ENCODE results near the gene DGKD.
A peak's percentile ranks its signal among the peaks of the same experiment; 100 is the strongest.

DGKD gene

GRCh38 chr2:233448575-233448974 lies 94.3 kb downstream of the DGKD start:
- peak; percentile 64 for DNase-seq

DNA sequence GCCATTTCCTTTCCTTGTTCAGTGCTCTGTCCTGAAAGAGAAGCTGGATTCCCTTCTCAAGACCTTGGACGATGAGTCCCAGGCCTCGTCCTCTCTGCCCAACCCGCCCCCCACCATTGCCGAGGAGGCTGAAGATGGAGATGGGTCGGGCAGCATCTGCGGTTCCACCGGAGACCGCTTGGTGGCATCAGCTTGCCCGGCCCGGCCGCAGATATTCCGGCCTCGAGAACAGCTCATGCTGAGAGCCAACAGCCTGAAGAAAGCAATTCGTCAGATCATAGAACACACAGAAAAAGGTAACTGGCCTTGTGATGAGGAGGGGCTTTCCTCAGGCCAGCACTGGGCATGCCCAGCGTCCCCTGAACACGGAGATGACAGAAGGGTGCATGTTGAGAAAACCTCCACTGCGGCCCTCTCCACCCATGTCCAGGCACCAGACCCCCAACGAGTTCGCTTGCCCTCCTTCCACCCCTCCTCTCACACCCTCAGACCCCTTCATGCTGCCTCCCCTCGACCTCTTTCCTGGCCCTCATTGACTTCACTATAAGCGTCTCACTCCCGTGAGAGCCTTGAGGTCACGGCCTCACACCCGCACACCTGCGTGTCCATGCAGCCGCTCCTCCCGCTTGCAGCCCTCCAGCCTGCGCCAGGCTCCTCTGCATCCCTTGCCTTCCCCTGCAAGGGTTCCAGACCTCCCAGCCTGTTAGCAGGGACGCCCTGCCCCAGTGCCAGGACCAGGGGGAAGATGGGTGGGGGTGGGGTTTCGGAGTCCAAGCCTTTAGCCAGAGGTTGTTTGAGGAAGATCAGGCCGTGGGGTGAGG lies 95.0 kb downstream of the DGKD start:
- DNase-seq = peak; percentile 43

DNA sequence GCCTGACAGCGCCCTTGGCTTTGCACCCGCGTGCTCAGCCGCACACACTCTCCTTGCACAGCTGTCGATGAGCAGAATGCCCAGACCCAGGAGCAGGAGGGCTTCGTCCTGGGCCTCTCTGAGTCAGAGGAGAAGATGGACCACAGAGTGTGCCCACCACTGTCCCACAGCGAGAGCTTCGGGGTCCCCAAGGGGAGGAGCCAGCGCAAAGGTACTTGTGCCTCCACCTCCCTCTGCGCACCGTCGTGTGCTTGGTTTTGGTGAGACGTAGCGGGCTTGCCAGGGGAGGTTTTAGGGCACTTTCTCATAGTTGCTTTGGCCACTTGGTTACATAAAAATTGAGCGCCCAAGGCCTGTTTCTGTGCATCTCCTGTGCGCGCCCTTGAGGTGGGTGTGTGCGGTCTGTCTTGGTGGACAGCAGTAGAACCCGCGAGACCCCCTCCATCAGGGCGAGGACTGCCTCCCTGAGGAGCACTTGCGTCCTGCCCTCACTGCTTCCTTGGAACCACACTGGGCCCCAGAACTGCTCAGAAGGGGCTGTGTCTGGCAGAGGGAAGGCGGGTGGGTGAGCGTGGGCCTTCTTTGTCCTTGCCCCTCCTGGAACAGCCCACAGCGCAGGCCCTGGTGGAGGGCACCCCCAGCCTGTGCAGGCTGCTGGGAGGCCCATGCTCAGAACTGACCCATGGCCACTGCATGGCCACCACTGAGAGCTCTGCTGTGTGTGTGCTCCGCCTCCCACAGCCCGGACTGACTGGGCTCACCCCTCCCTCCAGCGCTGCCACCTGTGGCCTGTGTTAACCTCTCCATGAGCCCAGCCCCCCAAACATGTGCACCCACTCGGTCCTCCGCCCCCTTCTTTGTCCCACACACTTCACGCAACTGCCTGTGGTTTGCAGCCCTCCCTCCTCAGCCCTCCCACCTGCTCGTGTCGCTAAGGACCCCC lies 95.9 kb downstream of the DGKD start:
- DNase-seq = no peak

GRCh38 chr2:233450864-233451575 lies 96.7 kb downstream of the DGKD start:
- no peak for DNase-seq

DNA sequence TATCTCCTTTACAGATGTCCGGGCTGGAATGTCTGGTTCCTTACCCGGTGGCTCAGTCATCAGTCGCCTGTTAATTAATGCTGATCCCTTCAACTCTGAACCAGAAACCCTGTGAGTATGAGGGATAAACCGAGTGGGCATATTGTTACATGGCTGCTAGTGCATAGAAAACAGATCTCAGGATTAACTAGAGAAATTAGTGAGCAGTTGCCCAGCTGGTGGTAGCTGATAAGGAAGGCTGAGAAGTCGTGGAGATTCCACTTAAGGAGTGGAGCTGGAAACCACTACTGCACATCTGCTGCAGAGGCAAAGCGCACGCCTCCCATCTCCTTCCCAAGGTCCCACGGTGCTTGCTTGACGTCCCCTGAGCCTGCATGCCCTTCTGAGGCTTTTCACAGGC lies 97.7 kb downstream of the DGKD start:
- DNase-seq = peak; percentile 41

- no peak for DNase-seq
Observed at GRCh38 chr2:233453111-233453915, 99.0 kb downstream of the DGKD start.

- DNase-seq = no peak
Observed at GRCh38 chr2:233453916-233454315, 99.6 kb downstream of the DGKD start.

GRCh38 chr2:233455006-233455405 lies 100.7 kb downstream of the DGKD start:
- DNase-seq = no peak

- DNase-seq = no peak
Observed at GRCh38 chr2:233455491-233455890, 101.2 kb downstream of the DGKD start.

DNA sequence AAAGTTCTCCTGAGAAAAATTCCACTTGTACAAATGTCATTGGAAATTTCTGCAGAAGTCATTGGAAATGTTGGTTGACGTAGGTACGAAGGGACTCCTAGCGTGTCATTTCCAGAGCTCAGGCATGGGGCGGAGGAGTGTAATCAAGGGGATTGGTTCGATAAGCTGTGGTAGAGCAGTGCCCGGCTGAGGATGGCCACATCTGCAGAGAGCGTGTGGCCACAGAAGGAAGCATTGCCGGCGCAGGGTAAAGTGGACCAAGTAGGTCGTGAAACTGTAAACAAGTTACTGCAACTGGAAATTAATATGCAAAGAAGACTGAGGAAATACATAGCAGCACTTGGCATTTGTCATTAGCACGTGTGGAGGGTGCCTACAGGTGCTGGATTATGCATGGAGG lies 101.8 kb downstream of the DGKD start:
- DNase-seq = no peak

DNA sequence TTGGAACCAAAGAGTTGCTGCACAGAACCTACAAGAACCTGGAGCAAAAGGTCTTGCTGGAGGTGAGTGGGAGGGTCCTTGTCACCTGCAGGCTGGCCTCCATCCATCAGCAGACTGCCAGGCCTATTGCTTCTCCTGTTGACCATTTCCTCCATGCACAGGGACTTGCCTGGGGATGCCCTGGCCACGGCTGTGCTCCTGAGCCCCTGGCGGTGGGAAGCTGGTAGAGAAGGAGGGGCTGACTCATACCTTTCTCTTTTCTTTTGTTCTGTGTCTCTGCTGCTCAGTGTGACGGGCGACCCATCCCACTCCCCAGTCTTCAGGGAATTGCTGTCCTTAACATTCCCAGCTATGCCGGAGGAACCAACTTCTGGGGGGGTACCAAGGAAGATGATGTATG lies 102.6 kb downstream of the DGKD start:
- no peak for DNase-seq

DNA sequence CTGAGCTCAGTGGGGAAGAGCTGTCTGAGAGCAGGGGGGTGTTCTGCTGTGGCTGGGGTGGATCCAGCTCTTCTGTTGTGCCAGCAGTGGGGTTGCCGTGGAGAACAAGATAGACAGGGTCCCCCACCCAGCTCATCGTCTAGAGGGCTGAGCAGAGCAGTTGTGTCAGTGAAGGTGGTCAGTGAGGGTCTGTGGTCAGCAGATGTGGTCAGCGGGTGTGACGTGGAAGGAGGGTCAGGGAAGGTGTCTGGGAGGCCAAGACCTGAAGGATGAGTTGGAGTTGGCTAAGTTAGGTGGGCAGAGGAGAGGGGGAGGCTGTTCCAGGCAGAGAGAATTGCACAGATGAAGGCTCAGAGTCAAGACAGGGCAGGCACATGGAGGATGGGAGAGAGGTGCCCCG lies 103.1 kb downstream of the DGKD start:
- no peak for DNase-seq

GRCh38 chr2:233458031-233458610 lies 103.8 kb downstream of the DGKD start:
- DNase-seq = no peak

GRCh38 chr2:233458826-233459225 lies 104.5 kb downstream of the DGKD start:
- DNase-seq = no peak

DNA sequence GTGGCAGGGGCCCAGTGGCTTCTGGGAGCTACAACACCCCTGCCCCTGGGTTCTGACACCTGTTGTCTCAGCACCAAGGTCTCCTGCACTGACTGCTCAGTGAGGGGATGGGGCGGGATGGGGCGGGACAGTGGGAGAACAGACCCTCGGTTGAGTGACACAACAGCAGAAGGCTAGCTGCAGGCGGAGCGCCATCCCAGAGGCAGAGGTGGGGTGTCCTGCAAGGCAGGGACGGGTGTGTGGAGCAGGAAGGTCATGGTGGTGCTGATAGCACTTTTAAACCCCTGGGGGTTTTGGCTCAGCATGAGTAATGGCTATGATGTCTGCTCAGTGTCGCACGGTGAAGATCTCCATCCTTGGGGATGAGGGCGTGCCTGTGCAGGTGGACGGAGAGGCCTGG lies 105.1 kb downstream of the DGKD start:
- no peak for DNase-seq

DNA sequence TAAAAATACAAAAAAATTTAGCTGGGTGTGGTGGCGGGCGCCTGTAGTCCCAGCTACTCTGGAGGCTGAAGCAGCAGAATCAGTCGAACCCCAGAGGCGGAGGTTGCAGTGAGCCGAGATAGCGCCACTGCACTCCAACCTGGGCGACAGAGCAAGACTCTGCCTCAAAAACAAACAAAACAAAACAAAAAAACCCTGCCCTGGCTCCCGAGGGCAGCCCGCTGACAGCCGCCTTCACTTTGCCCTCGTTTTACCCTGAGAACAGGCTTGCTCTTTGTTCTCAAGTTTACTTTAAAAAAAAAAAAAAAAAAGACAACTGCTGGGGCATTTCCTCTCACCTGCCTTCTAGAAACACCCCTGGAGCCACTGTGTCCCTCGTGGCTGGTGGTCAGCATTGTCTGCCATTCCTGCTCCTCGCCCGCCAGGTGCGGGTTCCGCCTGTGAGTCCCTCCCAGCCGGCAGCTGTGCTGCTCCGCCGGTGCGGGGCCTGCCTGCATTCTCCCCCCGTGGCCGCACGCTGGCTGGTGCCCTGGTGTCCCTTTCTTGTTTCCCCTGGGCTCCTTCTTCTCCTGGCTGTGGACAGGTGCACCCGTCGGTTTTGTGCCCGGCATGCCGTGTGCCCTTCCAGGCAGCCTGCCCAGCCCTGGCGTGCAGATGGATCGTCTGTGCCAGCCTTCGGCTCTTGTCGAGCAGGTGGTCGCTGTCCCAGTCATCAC lies 106.6 kb downstream of the DGKD start:
- DNase-seq = no peak

GRCh38 chr2:233461481-233461891 lies 107.2 kb downstream of the DGKD start:
- DNase-seq = no peak

DNA sequence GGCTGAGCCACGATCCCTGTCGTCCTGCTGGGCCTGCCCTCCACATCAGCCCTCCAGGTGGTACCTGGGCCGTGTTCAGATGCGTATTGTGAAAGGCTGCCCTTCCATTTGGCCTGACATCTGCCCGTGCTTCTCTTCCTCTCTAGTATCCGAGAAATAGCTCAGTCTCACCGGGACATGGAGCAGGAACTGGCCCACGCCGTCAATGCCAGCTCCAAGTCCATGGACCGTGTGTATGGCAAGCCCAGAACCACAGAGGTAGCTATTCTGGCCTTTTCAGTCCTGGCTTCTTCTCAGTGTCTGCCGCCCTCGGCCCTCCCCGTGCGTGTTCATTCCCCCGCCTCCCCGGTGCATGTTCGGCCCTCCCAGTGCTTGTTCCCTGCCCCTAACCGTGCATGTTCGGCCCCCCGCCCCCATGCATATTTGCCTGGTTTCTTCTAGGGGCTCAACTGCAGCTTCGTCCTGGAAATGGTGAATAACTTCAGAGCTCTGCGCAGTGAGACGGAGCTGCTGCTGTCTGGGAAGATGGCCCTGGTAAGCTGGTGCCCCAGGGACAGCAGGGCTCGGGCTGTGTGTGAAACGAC lies 108.0 kb downstream of the DGKD start:
- DNase-seq = no peak

GRCh38 chr2:233462826-233463470 lies 108.7 kb downstream of the DGKD start:
- DNase-seq = no peak

DNA sequence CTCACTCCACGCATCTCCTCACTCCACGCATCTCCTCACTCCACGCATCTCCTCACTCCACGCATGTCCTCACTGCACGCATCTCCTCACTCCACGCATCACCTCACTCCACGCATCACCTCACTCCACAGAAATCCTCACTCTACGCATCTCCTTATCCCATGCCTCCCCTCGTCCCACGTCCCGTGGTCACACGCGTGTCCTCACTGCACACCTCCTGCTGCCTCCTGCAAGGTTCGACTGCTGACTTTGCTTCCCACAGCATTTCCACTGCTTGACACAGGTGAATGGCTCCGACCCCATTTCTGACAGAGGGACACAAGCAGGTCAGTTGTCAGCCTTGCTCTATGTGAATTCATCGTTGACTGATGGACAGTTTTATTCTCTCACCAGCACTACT lies 109.3 kb downstream of the DGKD start:
- DNase-seq = no peak

Measured in OCI-M1 (cell line).